Nephron progenitor cell (in vitro differentiated cells): ENCODE data around the gene RPL29.

ENCODE experiments used
- DNase-seq: peaks from one replicate; pipeline ENCODE4 v3.0.0; 2021
- H3K27ac Mint-ChIP-seq: 2 replicates; pipeline ENCODE4 v1.8.0; 2021; ENCODE audit warnings: mild to moderate bottlenecking, moderate library complexity, mixed read lengths
- H3K27me3 Mint-ChIP-seq: 2 replicates; pipeline ENCODE4 v1.8.0; 2021; ENCODE audit warnings: mild to moderate bottlenecking, low read depth, mixed read lengths; ENCODE audit not compliant: poor library complexity
- H3K36me3 Mint-ChIP-seq: 2 replicates; pipeline ENCODE4 v1.8.0; 2021; ENCODE audit warnings: low read depth, mixed read lengths
- H3K4me1 Mint-ChIP-seq: 2 replicates; pipeline ENCODE4 v1.8.0; 2021; ENCODE audit warnings: mixed read lengths
- H3K4me3 Mint-ChIP-seq: 2 replicates; pipeline ENCODE4 v1.8.0; 2021; ENCODE audit warnings: mild to moderate bottlenecking, moderate library complexity, mixed read lengths
- H3K9me3 Mint-ChIP-seq: 2 replicates; pipeline ENCODE4 v1.8.0; 2021; ENCODE audit warnings: mild to moderate bottlenecking, moderate library complexity, mixed read lengths
- TF ChIP-seq, protein P1 (sequence below): fragments of 200-600 bp; sonication (generic); IDR thresholded peaks from 2 replicates; pipeline ENCODE4 v1.5.0; 2021; ENCODE audit warnings: antibody characterized with exemption

RPL29 gene

DNA sequence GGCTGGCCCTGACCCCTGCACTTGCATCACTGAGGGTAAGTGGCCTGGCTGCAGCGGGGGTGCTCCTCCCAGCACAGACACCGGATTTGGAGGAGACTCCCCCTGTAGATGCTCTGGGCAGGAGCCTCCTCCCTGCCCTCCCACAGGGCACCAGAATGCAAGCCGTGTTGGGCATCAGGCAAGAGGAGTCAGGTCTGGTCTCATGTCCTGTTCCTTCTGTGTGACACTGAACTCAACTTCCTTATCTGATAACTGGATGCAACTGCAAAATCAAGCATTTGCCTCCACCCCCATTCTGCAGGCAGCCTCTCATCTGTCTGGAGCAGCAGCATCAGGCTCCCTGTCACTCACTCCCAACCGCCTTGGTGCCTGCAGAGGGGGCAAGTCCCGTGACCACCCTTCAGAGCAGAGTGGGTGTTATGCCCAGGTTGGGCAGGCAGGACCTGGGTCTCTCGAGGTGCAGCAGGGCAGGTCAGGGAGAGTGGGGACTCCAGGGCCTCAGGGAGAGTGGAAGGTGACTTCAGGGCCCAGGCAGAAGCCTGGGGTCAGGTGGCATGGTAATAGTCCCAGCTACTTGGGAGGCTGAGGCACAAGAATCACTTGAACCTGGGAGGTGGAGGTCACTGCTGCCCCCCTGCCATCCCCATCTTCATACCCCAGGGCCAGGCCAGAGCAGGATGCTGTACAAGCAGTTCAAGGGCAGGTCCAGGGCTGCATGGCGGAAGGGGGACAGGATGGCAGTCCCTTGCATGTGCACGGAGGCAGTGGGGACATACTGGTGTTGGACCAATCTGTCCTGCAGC lies 10.5 kb upstream of the RPL29 start:
- H3K4me3 Mint-ChIP-seq: peak overlapping the region; percentile 47

DNA sequence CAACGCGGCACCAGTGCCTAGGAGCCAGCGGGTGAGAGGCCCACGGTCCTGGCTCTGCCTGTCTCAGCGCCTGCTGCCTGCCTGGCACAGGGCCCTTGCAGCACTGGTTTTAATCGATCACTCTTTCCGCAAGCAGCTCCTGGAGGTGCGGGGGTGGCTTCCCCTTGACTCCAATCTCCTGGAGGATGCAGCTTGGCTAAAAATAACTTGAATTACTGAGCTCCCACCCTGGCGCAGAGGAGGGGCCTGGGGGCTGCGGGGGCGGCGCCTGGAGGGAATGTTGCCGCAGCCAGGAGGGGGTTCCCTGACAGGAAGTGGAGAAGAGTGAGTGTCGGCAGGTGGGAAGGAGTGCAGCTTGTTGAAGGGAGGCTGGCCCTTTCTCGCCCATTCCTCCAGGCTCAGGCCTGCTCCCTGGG lies 9.9 kb upstream of the RPL29 start:
- no peaks in the 10 kb centered on the region for H3K36me3 Mint-ChIP-seq
- DNase-seq: peak; percentile 77
- H3K4me3 Mint-ChIP-seq: peak overlapping the region; percentile 47
- peak overlapping the region; percentile 42 for H3K27ac Mint-ChIP-seq
- H3K27me3 Mint-ChIP-seq: peaks cover 23% of the 10 kb centered on the region
- TF ChIP-seq, protein P1, sequence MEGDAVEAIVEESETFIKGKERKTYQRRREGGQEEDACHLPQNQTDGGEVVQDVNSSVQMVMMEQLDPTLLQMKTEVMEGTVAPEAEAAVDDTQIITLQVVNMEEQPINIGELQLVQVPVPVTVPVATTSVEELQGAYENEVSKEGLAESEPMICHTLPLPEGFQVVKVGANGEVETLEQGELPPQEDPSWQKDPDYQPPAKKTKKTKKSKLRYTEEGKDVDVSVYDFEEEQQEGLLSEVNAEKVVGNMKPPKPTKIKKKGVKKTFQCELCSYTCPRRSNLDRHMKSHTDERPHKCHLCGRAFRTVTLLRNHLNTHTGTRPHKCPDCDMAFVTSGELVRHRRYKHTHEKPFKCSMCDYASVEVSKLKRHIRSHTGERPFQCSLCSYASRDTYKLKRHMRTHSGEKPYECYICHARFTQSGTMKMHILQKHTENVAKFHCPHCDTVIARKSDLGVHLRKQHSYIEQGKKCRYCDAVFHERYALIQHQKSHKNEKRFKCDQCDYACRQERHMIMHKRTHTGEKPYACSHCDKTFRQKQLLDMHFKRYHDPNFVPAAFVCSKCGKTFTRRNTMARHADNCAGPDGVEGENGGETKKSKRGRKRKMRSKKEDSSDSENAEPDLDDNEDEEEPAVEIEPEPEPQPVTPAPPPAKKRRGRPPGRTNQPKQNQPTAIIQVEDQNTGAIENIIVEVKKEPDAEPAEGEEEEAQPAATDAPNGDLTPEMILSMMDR: no peak
- peaks cover 57% of the 10 kb centered on the region for H3K4me1 Mint-ChIP-seq
- no peaks in the 10 kb centered on the region for H3K9me3 Mint-ChIP-seq

More for the DNA sequence above, 10.5 kb upstream of the RPL29 start:
- H3K27ac Mint-ChIP-seq: peak overlapping the region; percentile 42
- DNase-seq: no peak
- peaks cover 57% of the 10 kb centered on the region for H3K4me1 Mint-ChIP-seq
- H3K9me3 Mint-ChIP-seq: no peaks in the 10 kb centered on the region
- peaks cover 22% of the 10 kb centered on the region for H3K27me3 Mint-ChIP-seq
- H3K36me3 Mint-ChIP-seq: no peaks in the 10 kb centered on the region
- TF ChIP-seq, protein P1: no peak

DNA sequence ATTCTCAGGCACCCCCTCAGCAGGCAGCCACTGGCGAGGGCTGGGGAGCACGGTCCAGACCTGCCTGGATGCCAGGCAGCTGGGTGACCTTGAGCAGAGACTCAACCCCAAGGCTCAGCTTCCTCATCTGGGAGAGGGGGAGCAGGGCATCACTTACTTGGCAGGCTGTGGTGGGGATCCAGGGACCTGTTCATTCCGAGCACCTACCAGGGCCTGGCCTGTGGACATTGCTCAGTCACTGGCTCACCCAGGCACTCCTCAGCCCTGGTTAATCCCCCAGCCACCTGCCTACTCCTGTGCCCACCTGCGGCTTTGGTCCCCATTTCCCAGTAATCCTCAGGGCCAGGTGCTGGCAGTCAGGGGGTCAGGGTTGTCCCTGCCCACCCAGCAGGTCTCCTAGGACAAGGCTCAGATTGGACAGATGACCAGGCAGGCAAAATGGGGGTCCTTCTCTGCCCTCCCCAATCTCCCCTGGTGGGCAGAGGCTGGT lies 9.3 kb upstream of the RPL29 start:
- H3K4me1 Mint-ChIP-seq: peaks cover 57% of the 10 kb centered on the region
- TF ChIP-seq, protein P1: no peak
- no peak for DNase-seq
- no peaks in the 10 kb centered on the region for H3K36me3 Mint-ChIP-seq
- peaks cover 25% of the 10 kb centered on the region for H3K27me3 Mint-ChIP-seq
- H3K9me3 Mint-ChIP-seq: no peaks in the 10 kb centered on the region
- H3K4me3 Mint-ChIP-seq: peak overlapping the region; percentile 47
- no peak overlapping the region for H3K27ac Mint-ChIP-seq

DNA sequence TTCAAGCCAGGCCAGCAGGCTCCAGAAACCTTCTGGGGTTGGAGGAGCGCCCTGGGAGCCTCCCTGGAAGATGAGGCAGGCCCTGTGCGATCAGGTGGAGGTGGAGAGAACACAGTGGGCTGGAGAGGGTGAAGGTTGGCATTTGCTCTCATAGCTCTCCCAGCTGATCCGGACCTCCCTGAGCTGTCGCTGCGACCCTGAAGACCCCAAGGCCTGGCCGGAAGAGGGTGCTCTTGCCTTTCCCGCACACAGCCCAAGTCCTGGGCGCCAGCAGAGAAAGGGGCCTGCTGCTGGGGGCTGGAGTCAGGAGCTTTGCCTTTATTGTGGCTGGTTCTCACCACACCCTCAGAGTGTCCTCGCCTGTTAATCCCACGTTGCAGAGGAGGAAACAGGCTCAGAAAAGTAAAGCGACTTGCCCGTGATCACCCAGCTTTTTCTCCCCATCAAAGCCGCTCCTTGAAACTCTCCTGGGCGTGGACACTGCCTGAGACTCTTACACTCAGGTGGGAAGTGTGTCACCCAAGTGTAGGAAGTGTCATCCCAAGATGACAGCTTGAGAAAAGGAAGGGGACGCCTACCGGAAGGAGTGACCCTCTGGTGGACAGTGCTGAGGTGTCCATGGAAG lies 8.6 kb upstream of the RPL29 start:
- H3K27ac Mint-ChIP-seq: no peak overlapping the region
- no peaks in the 10 kb centered on the region for H3K36me3 Mint-ChIP-seq
- no peak overlapping the region for H3K4me3 Mint-ChIP-seq
- DNase-seq: peak; percentile 76
- peaks cover 57% of the 10 kb centered on the region for H3K4me1 Mint-ChIP-seq
- TF ChIP-seq, protein P1: peak; percentile 60
- H3K27me3 Mint-ChIP-seq: peaks cover 25% of the 10 kb centered on the region
- no peaks in the 10 kb centered on the region for H3K9me3 Mint-ChIP-seq

DNA sequence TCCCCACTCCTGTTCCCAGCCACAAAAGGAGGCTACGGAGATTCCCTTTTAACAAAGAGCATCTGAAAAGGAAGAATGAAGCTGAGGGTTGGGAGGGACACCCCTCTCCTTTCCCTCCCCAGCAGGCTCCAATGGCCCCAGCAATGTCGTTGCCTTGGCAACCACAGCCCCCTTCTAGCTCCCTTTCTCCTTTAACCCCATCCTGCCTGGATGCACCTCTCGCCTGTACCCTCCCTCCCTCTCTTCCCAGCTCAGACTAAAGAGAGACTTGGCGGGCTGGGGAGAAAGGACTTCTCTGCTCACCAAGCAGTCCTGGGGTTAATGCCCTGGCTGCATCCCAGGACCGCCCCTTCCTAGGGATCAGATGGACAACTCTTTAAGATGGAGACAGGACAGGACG lies 7.1 kb upstream of the RPL29 start:
- Mint-ChIP-seq H3K4me3 (no peak overlapping the region), H3K36me3 (no peaks in the 10 kb centered on the region), H3K27me3 (peaks cover 30% of the 10 kb centered on the region), H3K9me3 (no peaks in the 10 kb centered on the region), H3K4me1 (peaks cover 67% of the 10 kb centered on the region), H3K27ac (no peak overlapping the region)
- TF ChIP-seq, protein P1: no peak
- no peak for DNase-seq
